Liver (tissue), 9 donors: Measurements from ENCODE around the gene CDC42BPA. TPM values are rescaled to one million over a fixed set of nuclear protein-coding genes. Genes with fewer than 3 reads are reported as not detected.
A peak's percentile ranks its signal among the peaks of the same experiment; 100 is the strongest.

Experiments
- DNase-seq: peaks from one replicate; pipeline ENCODE4 v3.0.0-alpha.2; 2017; ENCODE audit warnings: low spot score
- H3K27ac ChIP-seq, 2 donors: one replicate each; pipeline ENCODE4 v1.7.0; 2013; ENCODE audit warnings: inconsistent platforms in 2 of 2, low read length in 2 of 2, control low read depth in 1 of 2, low read depth in 1 of 2, mild to moderate bottlenecking in 1 of 2
- H3K27me3 ChIP-seq, 4 donors: one replicate each; pipeline versions ENCODE4 v1.6.1 to v1.7.0; 2013; ENCODE audit warnings: low read length in 3 of 4, inconsistent platforms in 1 of 4, mild to moderate bottlenecking in 1 of 4, moderate library complexity in 1 of 4; ENCODE audit not compliant: control insufficient read depth in 4 of 4, insufficient read depth in 4 of 4
- H3K36me3 ChIP-seq, 4 donors: one replicate each; pipeline versions ENCODE4 v1.6.1 to v1.7.0; 2013; ENCODE audit warnings: low read length in 3 of 4, mild to moderate bottlenecking in 3 of 4, low read depth in 1 of 4, moderate library complexity in 1 of 4; ENCODE audit not compliant: control insufficient read depth in 4 of 4, insufficient read depth in 3 of 4
- H3K4me1 ChIP-seq, 4 donors: one replicate each; pipeline versions ENCODE4 v1.6.1 to v1.7.0; 2013; ENCODE audit warnings: low read length in 3 of 4, mild to moderate bottlenecking in 3 of 4, moderate library complexity in 1 of 4; ENCODE audit not compliant: control insufficient read depth in 4 of 4, insufficient read depth in 4 of 4
- H3K4me3 ChIP-seq, 3 donors: one replicate each; pipeline versions ENCODE4 v1.6.1 to v1.7.0; 2013; ENCODE audit warnings: low read length in 3 of 3, control low read depth in 1 of 3, low read depth in 1 of 3, mild to moderate bottlenecking in 1 of 3
- H3K9ac ChIP-seq, 2 donors: one replicate each; pipeline ENCODE4 v1.7.0; 2013; ENCODE audit warnings: low read length in 2 of 2, mild to moderate bottlenecking in 2 of 2, moderate library complexity in 2 of 2, control low read depth in 1 of 2, low read depth in 1 of 2
- H3K9me3 ChIP-seq, 4 donors: one replicate each; pipeline versions ENCODE4 v1.6.1 to v1.7.0; 2013; ENCODE audit warnings: low read length in 3 of 4; ENCODE audit not compliant: control insufficient read depth in 4 of 4
- ATF3 ChIP-seq: IDR thresholded peaks from 2 replicates; pipeline ENCODE4 v1.6.1; 2016; ENCODE audit warnings: antibody characterized with exemption
- CTCF ChIP-seq: fragments of 150-350 bp; IDR thresholded peaks from 2 replicates; pipeline ENCODE4 v1.5.1; 2017; ENCODE audit warnings: improper control_type of control experiment, low read depth, low read length; ENCODE audit not compliant: missing input control
- EGR1 ChIP-seq, 2 donors: IDR thresholded peaks; 2 replicates each; pipeline ENCODE4 v1.6.1; 2016 to 2018; ENCODE audit warnings: antibody characterized with exemption in 2 of 2, low read depth in 2 of 2
- FOXA1 ChIP-seq: IDR thresholded peaks from 2 replicates; pipeline ENCODE4 v1.6.1; 2016; ENCODE audit warnings: antibody characterized with exemption
- FOXA2 ChIP-seq: IDR thresholded peaks from 2 replicates; pipeline ENCODE4 v1.6.1; 2016; ENCODE audit warnings: antibody characterized with exemption
- GABPA ChIP-seq, 2 donors: IDR thresholded peaks in 1 of 2; conservative IDR thresholded peaks in 1 of 2; 2 replicates each; pipeline ENCODE4 v1.6.1; 2016; ENCODE audit warnings: antibody characterized with exemption in 2 of 2, mild to moderate bottlenecking in 1 of 2, moderate library complexity in 1 of 2
- HNF4A ChIP-seq, 2 donors: conservative IDR thresholded peaks; 2 replicates each; pipeline ENCODE4 v1.6.1; 2016; ENCODE audit warnings: antibody characterized with exemption in 2 of 2, mild to moderate bottlenecking in 2 of 2
- HNF4G ChIP-seq: IDR thresholded peaks from 2 replicates; pipeline ENCODE4 v1.6.1; 2016; ENCODE audit warnings: antibody characterized with exemption
- JUND ChIP-seq, 2 donors: IDR thresholded peaks; 2 replicates each; pipeline ENCODE4 v1.6.1; 2016; ENCODE audit warnings: antibody characterized with exemption in 2 of 2
- NR2F2 ChIP-seq: IDR thresholded peaks from 2 replicates; pipeline ENCODE4 v1.6.1; 2016; ENCODE audit warnings: antibody characterized with exemption
- RAD21 ChIP-seq, 2 donors: IDR thresholded peaks; 2 replicates each; pipeline ENCODE4 v1.6.1; 2016; ENCODE audit warnings: antibody characterized with exemption in 2 of 2, mild to moderate bottlenecking in 2 of 2
- REST ChIP-seq: IDR thresholded peaks from 2 replicates; pipeline ENCODE4 v1.6.1; 2016; ENCODE audit warnings: antibody characterized with exemption, mild to moderate bottlenecking
- RXRA ChIP-seq, 2 donors: IDR thresholded peaks; 2 replicates each; pipeline ENCODE4 v1.6.1; 2017 to 2018; ENCODE audit warnings: antibody characterized with exemption in 2 of 2, mild to moderate bottlenecking in 1 of 2
- SP1 ChIP-seq: IDR thresholded peaks from 2 replicates; pipeline ENCODE4 v1.6.1; 2018; ENCODE audit warnings: antibody characterized with exemption, mild to moderate bottlenecking
- TAF1 ChIP-seq: conservative IDR thresholded peaks from 2 replicates; pipeline ENCODE4 v1.6.1; 2016; ENCODE audit warnings: antibody characterized with exemption, mild to moderate bottlenecking
- YY1 ChIP-seq: IDR thresholded peaks from 2 replicates; pipeline ENCODE4 v1.6.1; 2016; ENCODE audit warnings: antibody characterized with exemption, mild to moderate bottlenecking
- WGBS: extraction: QIAGEN DNeasy Blood & Tissue Kit; methylation state at CpG from one replicate; pipeline ENCODE4 v1.1.7; 2013; 5-methylcytosine and 5-hydroxymethylcytosine counted together
- polyA plus RNA-seq, 2 donors: library from polyadenylated mRNA; stranded (reverse) in 1 of 2; unstranded in 1 of 2; fragments of 200-250 nt in 1 of 2; fragments of >200 nt in 1 of 2; fragmentation: Nextera tagmentation in 1 of 2; extraction: Ambion mirVana in 1 of 2; gene quantifications; one replicate each; pipeline versions ENCODE4 v1.2.1 to v1.2.3, GENCODE V29; 2013 to 2015
- total RNA-seq, 2 donors: library from RNA; depleted of rRNA; stranded (reverse); fragments of >200 nt; gene quantifications; one replicate each; pipeline ENCODE4 v1.2.3, GENCODE V29; 2014
- TF ChIP-seq, protein P1 (sequence below): IDR thresholded peaks from 2 replicates; pipeline ENCODE4 v1.6.1; 2016; ENCODE audit warnings: antibody characterized with exemption
- TF ChIP-seq, protein P2 (sequence below): IDR thresholded peaks from 2 replicates; pipeline ENCODE4 v1.6.1; 2016; ENCODE audit warnings: antibody characterized with exemption
- donor health status: healthy.
- donor health status: healthy.
- donor health status: healthy.
- donor health status: healthy.
- donor health status: healthy.

CDC42BPA gene
- total and polyA plus RNA-seq, 4 donors = 5.8 to 39.9 (median 24.3) TPM

DNA sequence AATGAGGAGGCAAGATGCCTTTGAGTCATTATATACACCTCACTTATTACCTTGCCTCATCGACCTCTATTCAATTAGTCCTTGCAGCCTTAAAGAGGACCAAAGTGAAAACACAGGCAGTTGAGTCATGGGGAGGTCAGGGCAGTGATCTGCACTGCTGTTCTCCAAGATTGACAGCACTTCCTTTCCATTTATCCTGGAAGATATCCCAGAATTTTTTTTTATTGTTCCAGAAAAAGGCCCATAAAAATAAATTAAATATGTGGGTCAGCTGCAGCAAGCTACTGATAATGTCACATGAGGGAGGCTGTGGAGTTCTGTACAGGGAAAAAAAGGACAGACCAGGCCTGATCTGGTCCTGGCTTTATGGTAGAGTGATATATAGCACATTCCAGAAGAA lies 33.2 kb upstream of the CDC42BPA start:
- Histone ChIP-seq H3K4me3 (no peak overlapping the region), H3K9me3 (no peaks in the 10 kb centered on the region), H3K9ac (no peak overlapping the region), H3K27ac (no peak overlapping the region), H3K27me3 (no peaks in the 10 kb centered on the region), H3K36me3 (no peaks in the 10 kb centered on the region), H3K4me1 (no peaks in the 10 kb centered on the region)
- no peak for TF ChIP-seq JUND (IDR thresholded peaks at IDR 0.05)
- TF ChIP-seq YY1 = no peak
- peak in 1 of 2 donors; percentile 13 for TF ChIP-seq RXRA (IDR thresholded peaks at IDR 0.05)
- no peak for TF ChIP-seq GABPA (IDR thresholded peaks at IDR 0.05 in 1 of 2, conservative IDR thresholded peaks at IDR 0.05 in 1 of 2)
- TF ChIP-seq RAD21 (IDR thresholded peaks at IDR 0.05) = no peak
- no peak for TF ChIP-seq EGR1 (IDR thresholded peaks at IDR 0.05; ENCODE audit: low read depth in 2 of 2)
- no peak for TF ChIP-seq TAF1
- TF ChIP-seq ATF3 = no peak
- TF ChIP-seq FOXA2 = no peak
- no peak for TF ChIP-seq HNF4A (conservative IDR thresholded peaks at IDR 0.05)
- TF ChIP-seq NR2F2 = peak; percentile 71
- no peak for TF ChIP-seq REST
- no peak for DNase-seq
- WGBS = 0% methylated on average over 1 of the region's 1 CpG

DNA sequence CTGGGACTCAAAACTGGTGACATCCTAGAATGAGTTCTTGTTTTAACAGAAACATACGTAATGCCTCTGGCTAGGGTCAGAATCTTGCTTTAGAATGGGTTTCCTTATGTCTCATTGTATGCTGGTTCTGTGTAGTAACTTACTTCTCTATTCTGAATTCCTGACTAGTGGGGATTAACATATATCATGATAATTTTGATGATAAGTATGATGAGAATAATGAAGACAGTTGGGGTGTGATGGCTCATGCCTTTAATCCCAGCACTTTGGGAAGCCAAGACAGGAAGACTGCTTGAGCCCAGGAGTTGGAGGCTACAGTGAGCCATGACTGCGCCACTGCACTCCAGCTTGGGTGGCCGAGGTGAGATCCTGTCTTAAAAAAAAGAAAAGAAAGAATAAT lies 31.7 kb upstream of the CDC42BPA start:
- TF ChIP-seq HNF4A (conservative IDR thresholded peaks at IDR 0.05) (no peak), FOXA1 (no peak), SP1 (no peak), YY1 (no peak), GABPA (IDR thresholded peaks at IDR 0.05 in 1 of 2, conservative IDR thresholded peaks at IDR 0.05 in 1 of 2) (no peak), RXRA (IDR thresholded peaks at IDR 0.05) (no peak), REST (no peak), HNF4G (no peak), CTCF (no peak), ATF3 (no peak), FOXA2 (no peak), JUND (IDR thresholded peaks at IDR 0.05) (no peak), EGR1 (IDR thresholded peaks at IDR 0.05; ENCODE audit: low read depth in 2 of 2) (no peak), NR2F2 (no peak), TAF1 (no peak), RAD21 (IDR thresholded peaks at IDR 0.05) (no peak)
- TF ChIP-seq, protein P1, sequence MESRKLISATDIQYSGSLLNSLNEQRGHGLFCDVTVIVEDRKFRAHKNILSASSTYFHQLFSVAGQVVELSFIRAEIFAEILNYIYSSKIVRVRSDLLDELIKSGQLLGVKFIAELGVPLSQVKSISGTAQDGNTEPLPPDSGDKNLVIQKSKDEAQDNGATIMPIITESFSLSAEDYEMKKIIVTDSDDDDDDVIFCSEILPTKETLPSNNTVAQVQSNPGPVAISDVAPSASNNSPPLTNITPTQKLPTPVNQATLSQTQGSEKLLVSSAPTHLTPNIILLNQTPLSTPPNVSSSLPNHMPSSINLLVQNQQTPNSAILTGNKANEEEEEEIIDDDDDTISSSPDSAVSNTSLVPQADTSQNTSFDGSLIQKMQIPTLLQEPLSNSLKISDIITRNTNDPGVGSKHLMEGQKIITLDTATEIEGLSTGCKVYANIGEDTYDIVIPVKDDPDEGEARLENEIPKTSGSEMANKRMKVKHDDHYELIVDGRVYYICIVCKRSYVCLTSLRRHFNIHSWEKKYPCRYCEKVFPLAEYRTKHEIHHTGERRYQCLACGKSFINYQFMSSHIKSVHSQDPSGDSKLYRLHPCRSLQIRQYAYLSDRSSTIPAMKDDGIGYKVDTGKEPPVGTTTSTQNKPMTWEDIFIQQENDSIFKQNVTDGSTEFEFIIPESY = no peak
- TF ChIP-seq, protein P2, sequence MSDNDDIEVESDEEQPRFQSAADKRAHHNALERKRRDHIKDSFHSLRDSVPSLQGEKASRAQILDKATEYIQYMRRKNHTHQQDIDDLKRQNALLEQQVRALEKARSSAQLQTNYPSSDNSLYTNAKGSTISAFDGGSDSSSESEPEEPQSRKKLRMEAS = no peak
- Histone ChIP-seq H3K9ac (no peak overlapping the region), H3K27ac (no peak overlapping the region), H3K9me3 (no peaks in the 10 kb centered on the region), H3K27me3 (no peaks in the 10 kb centered on the region), H3K4me1 (no peaks in the 10 kb centered on the region), H3K36me3 (no peaks in the 10 kb centered on the region), H3K4me3 (no peak overlapping the region)
- DNase-seq = no peak
- 92% methylated on average over 3 of the region's 3 CpGs for WGBS
